ENCODE measurements around the gene RIOX2.

GRCh38 chr3:97983933-97984491 lies 11.8 kb upstream of the RIOX2 start:
- TF ChIP-seq CTCF (IDR thresholded peaks at IDR 0.05): no peak
- TF ChIP-seq POLR2A (IDR thresholded peaks at IDR 0.05): no peak
